Measurements from ENCODE around the gene SCN4B. TPM values are rescaled to one million over a fixed set of nuclear protein-coding genes. Genes with fewer than 3 reads are reported as not detected.

The SCN4B gene
- total and polyA plus RNA-seq, 2 of the 8 experiments (the other 6 are each of a cell fraction or from before 2014, with no cell fraction given): 2.8 to 4.9 TPM

DNA sequence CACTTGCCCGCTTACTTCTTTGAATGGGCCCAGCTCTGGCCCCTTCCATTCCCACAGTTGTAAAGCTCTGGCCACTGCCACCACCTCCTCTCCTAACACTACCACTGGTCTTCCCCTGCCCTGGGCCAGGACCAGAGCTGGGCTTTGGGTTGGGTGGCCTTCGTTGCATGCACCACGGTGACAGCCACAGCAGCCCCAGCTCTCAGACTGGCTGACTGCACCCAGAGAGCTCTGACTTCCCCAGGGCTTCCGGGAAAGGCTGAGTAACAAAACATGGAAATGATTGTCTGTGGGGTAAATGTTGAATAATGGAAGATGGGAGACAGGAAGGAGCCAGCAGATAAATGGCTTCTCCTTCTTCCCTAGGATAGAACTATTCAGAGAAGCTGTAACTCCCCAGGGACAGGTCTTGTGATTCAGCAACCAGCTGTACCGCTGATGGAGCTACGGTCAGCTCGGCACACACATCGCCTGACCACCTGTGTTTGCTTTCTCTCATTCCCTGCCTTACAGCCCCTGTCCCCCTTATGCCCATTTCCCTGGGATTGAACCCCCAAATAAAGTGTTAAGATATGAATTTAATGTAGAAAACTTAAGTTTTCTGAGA is 27.6 kb downstream of the SCN4B start (continued):
- TF ChIP-seq CHD7 (IDR thresholded peaks at IDR 0.05; ENCODE audit: insufficient replicate concordance, low read length): no peak
- TF ChIP-seq HDAC6 (IDR thresholded peaks at IDR 0.05; ENCODE audit: low read depth, low read length): no peak
- no peak for TF ChIP-seq KDM4A (IDR thresholded peaks at IDR 0.05; ENCODE audit: low read depth, low read length, severe bottlenecking)
- TF ChIP-seq CREB1 (IDR thresholded peaks at IDR 0.05): no peak
- TF ChIP-seq ATF2 (IDR thresholded peaks at IDR 0.05; ENCODE audit: low read length): no peak

Measured in H1 (cell line).